ENCODE results near the gene NAT16. TPM values are rescaled to one million over a fixed set of nuclear protein-coding genes. Genes with fewer than 3 reads are reported as not detected.

Gene NAT16
- total and polyA plus RNA-seq, 2 of the 13 experiments (the other 11 are each of a cell fraction or from before 2014, with no cell fraction given): 0.04 TPM; not detected in 1

DNA sequence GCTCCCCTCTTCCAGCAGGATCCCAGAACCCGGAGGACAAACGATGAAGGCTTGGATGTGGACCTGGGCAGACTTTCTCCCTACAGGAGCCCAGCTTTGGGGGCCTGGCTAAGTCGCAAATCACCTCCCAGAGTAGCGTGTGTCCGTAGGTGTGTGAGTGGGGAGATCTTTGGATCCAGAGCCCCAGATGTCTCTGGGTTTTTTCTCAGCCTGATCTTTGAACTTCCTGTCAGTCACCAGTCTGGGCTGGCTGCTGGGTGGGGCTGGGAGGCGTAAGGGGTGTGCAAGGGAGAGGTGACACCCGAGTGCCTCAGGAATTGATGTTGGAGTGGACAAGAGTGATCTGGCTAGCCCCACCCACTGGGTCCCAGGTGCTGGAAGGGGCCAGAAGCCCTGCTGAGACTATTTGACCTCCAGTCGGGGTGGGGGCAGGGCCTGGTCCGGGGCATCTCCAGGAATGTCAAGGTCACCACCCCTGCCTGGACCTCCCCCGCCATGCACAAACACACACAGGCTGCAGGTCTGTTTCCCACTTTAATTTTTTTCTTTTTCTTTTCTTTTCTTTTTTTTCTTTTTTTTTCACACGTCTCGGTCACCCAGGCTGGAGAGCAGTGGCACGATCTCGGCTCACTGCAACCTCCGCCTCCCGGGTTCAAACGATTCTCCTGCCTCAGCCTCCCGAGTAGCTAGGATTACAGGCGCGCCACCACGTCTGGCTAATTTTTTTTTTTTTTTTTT is 20.9 kb upstream of the NAT16 start, which contains the start of gene MOGAT3 (continued):
- TF ChIP-seq, protein P1, sequence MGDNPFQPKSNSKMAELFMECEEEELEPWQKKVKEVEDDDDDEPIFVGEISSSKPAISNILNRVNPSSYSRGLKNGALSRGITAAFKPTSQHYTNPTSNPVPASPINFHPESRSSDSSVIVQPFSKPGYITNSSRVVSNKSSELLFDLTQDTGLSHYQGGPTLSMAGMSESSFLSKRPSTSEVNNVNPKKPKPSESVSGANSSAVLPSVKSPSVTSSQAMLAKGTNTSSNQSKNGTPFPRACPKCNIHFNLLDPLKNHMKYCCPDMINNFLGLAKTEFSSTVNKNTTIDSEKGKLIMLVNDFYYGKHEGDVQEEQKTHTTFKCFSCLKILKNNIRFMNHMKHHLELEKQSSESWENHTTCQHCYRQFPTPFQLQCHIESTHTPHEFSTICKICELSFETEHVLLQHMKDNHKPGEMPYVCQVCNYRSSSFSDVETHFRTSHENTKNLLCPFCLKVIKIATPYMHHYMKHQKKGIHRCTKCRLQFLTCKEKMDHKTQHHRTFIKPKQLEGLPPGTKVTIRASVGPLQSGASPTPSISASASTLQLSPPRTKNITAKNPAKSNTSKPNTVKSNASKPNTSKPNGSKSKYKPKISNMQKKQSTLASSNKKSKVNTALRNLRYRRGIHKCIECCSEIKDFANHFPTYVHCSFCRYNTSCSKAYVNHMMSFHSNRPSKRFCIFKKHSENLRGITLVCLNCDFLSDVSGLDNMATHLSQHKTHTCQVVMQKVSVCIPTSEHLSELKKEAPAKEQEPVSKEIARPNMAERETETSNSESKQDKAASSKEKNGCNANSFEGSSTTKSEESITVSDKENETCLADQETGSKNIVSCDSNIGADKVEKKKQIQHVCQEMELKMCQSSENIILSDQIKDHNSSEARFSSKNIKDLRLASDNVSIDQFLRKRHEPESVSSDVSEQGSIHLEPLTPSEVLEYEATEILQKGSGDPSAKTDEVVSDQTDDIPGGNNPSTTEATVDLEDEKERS (CRISPR knock-in tag; IDR thresholded peaks at IDR 0.05): no peak; the same call in none of the 2 replicates
- TF ChIP-seq, protein P2, sequence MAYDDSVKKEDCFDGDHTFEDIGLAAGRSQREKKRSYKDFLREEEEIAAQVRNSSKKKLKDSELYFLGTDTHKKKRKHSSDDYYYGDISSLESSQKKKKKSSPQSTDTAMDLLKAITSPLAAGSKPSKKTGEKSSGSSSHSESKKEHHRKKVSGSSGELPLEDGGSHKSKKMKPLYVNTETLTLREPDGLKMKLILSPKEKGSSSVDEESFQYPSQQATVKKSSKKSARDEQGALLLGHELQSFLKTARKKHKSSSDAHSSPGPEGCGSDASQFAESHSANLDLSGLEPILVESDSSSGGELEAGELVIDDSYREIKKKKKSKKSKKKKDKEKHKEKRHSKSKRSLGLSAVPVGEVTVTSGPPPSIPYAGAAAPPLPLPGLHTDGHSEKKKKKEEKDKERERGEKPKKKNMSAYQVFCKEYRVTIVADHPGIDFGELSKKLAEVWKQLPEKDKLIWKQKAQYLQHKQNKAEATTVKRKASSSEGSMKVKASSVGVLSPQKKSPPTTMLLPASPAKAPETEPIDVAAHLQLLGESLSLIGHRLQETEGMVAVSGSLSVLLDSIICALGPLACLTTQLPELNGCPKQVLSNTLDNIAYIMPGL (CRISPR knock-in tag; IDR thresholded peaks at IDR 0.05; ENCODE audit: borderline replicate concordance in 1 of 2, low read depth in 1 of 2): peak in 1 of 2 experiments; percentile 73; a peak in 2 of 4 replicates
- TF ChIP-seq NKX3-1 (CRISPR knock-in tag; IDR thresholded peaks at IDR 0.05) (no peak), ZNF205 (CRISPR knock-in tag; IDR thresholded peaks at IDR 0.05) (0 out of 2 replicates have a peak, but pooled peaks have one; percentile 30), ZNF382 (CRISPR knock-in tag; IDR thresholded peaks at IDR 0.05; ENCODE audit: borderline replicate concordance) (no peak), NPAS2 (CRISPR knock-in tag; IDR thresholded peaks at IDR 0.05; ENCODE audit: borderline replicate concordance) (no peak), HCFC1 (IDR thresholded peaks at IDR 0.05; ENCODE audit: low read depth, low read length) (no peak), ZNF510 (CRISPR knock-in tag; IDR thresholded peaks at IDR 0.05; ENCODE audit: low read depth) (no peak), THYN1 (CRISPR knock-in tag; IDR thresholded peaks at IDR 0.05; ENCODE audit: borderline replicate concordance, low read depth) (no peak), TAF1 (CRISPR knock-in tag; IDR thresholded peaks at IDR 0.05) (peak; percentile 64; the same call in 1 of the 2 replicates), ZFP36L1 (CRISPR knock-in tag; IDR thresholded peaks at IDR 0.05) (peak; percentile 23; the same call in 1 of the 2 replicates), ISL2 (CRISPR knock-in tag; IDR thresholded peaks at IDR 0.05) (no peak), RBAK (CRISPR knock-in tag; IDR thresholded peaks at IDR 0.05) (no peak)
- TF ChIP-seq, protein P3, sequence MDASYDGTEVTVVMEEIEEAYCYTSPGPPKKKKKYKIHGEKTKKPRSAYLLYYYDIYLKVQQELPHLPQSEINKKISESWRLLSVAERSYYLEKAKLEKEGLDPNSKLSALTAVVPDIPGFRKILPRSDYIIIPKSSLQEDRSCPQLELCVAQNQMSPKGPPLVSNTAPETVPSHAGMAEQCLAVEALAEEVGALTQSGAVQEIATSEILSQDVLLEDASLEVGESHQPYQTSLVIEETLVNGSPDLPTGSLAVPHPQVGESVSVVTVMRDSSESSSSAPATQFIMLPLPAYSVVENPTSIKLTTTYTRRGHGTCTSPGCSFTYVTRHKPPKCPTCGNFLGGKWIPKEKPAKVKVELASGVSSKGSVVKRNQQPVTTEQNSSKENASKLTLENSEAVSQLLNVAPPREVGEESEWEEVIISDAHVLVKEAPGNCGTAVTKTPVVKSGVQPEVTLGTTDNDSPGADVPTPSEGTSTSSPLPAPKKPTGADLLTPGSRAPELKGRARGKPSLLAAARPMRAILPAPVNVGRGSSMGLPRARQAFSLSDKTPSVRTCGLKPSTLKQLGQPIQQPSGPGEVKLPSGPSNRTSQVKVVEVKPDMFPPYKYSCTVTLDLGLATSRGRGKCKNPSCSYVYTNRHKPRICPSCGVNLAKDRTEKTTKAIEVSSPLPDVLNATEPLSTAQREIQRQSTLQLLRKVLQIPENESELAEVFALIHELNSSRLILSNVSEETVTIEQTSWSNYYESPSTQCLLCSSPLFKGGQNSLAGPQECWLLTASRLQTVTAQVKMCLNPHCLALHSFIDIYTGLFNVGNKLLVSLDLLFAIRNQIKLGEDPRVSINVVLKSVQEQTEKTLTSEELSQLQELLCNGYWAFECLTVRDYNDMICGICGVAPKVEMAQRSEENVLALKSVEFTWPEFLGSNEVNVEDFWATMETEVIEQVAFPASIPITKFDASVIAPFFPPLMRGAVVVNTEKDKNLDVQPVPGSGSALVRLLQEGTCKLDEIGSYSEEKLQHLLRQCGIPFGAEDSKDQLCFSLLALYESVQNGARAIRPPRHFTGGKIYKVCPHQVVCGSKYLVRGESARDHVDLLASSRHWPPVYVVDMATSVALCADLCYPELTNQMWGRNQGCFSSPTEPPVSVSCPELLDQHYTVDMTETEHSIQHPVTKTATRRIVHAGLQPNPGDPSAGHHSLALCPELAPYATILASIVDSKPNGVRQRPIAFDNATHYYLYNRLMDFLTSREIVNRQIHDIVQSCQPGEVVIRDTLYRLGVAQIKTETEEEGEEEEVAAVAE (CRISPR knock-in tag; IDR thresholded peaks at IDR 0.05; ENCODE audit: borderline replicate concordance): peak; percentile 65; the same call in 1 of the 2 replicates
- TF ChIP-seq, protein P4, sequence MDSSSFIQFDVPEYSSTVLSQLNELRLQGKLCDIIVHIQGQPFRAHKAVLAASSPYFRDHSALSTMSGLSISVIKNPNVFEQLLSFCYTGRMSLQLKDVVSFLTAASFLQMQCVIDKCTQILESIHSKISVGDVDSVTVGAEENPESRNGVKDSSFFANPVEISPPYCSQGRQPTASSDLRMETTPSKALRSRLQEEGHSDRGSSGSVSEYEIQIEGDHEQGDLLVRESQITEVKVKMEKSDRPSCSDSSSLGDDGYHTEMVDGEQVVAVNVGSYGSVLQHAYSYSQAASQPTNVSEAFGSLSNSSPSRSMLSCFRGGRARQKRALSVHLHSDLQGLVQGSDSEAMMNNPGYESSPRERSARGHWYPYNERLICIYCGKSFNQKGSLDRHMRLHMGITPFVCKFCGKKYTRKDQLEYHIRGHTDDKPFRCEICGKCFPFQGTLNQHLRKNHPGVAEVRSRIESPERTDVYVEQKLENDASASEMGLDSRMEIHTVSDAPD (CRISPR knock-in tag; IDR thresholded peaks at IDR 0.05): no peak
- TF ChIP-seq, protein P5, sequence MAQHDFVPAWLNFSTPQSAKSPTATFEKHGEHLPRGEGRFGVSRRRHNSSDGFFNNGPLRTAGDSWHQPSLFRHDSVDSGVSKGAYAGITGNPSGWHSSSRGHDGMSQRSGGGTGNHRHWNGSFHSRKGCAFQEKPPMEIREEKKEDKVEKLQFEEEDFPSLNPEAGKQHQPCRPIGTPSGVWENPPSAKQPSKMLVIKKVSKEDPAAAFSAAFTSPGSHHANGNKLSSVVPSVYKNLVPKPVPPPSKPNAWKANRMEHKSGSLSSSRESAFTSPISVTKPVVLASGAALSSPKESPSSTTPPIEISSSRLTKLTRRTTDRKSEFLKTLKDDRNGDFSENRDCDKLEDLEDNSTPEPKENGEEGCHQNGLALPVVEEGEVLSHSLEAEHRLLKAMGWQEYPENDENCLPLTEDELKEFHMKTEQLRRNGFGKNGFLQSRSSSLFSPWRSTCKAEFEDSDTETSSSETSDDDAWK (CRISPR knock-in tag; IDR thresholded peaks at IDR 0.05): no peak
